Astrocyte of the cerebellum (primary cell): ENCODE measurements around the gene HDAC4.

Experiments used
- DNase-seq: peaks from one replicate; pipeline ENCODE4 v3.0.0-alpha.2; 2011; ENCODE audit warnings: low read depth
- H3K4me3 ChIP-seq: 2 replicates; pipeline ENCODE4 v1.5.1; 2011; ENCODE audit warnings: mild to moderate bottlenecking, low read depth, low read length, moderate library complexity
- in situ Hi-C: cut with HindIII; loops from 2 replicates; pipeline ENCODE4 v1.10.0; 2017; ENCODE audit warnings: low sequenced_read_pairs
- TF ChIP-seq, protein P1 (sequence below): IDR thresholded peaks from 2 replicates; pipeline ENCODE4 v1.5.1; 2012; ENCODE audit warnings: low read length, low read depth, moderate library complexity, mild to moderate bottlenecking; ENCODE audit errors: missing control alignments

The HDAC4 gene

DNA sequence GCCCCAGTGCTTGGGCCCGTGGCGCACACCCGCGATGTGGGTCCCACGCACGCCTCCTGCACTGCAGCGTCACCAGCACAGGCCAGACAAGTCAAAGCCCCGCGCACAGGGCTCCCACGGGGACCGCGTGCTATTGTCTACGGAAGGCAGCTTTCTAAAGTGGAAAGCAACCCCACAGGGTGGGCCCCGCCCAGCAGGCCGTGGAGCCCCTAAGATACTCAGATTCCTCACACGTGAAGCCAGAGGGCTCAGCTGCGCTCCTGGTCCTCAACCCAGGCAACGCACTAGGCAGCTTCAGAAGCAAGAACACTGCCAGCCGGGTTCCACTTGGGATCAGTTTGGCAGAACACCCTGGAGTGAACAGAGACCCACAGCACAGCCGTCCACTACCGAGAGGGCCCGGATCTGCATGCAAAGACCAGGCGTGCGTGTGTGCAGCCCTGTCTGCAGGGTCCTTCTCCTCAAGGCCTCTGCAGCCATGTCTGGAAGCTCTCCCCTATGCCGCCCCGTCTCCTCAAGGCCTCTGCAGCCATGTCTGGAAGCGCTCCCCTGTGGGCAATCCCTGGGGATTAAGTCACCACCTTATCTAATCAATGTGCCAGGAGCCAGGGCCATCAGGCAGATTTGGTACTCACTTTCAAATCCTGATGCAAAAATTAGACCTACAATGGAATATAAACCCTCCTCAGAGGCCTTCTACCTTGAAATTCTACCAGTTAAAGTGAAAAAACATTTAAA lies 231.3 kb downstream of the HDAC4 start:
- no peak overlapping the region for H3K4me3 ChIP-seq
- in situ Hi-C loops: no loop called here
- TF ChIP-seq, protein P1, sequence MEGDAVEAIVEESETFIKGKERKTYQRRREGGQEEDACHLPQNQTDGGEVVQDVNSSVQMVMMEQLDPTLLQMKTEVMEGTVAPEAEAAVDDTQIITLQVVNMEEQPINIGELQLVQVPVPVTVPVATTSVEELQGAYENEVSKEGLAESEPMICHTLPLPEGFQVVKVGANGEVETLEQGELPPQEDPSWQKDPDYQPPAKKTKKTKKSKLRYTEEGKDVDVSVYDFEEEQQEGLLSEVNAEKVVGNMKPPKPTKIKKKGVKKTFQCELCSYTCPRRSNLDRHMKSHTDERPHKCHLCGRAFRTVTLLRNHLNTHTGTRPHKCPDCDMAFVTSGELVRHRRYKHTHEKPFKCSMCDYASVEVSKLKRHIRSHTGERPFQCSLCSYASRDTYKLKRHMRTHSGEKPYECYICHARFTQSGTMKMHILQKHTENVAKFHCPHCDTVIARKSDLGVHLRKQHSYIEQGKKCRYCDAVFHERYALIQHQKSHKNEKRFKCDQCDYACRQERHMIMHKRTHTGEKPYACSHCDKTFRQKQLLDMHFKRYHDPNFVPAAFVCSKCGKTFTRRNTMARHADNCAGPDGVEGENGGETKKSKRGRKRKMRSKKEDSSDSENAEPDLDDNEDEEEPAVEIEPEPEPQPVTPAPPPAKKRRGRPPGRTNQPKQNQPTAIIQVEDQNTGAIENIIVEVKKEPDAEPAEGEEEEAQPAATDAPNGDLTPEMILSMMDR: no peak
- DNase-seq: no peak

DNA sequence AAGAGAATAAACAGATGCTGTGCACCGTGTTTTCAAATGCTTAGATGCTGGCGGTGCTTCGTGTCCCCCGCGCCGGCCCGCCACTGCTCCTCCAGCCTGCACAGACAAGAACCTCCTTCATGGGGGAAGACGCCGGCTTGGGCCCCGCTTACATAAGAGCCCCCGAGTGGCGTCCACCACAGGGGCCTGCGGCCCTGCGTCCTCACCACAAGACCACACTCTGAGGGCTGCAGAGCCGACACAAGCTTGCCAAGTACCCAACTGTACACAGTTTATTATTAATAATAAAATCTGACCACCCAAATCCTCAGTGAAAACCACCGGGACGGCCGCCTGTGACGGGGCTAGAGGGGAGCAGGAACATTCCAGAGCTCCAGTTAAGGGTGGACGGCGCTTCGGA lies 232.2 kb downstream of the HDAC4 start:
- H3K4me3 ChIP-seq: no peak overlapping the region
- in situ Hi-C loops: no loop called here
- TF ChIP-seq, protein P1: no peak
- DNase-seq: no peak

DNA sequence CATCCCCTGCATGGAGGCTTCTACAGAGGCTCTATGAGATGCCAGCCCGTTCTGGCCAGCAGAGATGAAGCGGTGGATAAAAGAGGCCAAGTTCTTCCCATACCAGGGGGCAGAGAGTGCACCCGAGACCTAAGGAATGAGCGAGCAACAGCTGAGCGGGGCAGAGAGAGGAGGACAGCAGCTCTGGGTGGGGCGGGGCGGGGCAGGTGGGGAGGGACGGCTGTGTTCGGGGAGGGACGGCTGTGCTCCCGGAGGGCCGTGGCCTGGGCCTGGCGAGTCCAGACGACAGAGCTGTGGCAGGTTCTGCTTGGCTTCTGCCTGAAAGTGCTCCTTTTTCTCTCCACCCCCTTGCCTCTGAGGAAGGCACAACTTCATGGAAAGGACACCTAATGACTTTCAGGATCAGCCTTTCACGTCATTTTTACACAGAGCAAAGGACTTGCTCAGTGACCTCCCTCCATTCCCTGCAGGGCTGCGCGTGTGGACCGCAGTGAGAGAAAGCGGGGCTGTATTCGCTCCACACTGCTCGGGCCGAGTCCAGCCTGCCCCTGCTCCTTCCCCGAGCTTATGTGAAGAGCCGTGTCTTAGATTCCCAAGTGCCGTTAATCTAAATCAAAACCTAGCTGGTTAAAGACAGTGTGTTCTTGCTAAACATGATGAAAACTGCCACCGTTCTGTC lies 232.9 kb downstream of the HDAC4 start:
- TF ChIP-seq, protein P1: no peak
- no peak overlapping the region for H3K4me3 ChIP-seq
- in situ Hi-C loops: no loop called here
- DNase-seq: no peak

DNA sequence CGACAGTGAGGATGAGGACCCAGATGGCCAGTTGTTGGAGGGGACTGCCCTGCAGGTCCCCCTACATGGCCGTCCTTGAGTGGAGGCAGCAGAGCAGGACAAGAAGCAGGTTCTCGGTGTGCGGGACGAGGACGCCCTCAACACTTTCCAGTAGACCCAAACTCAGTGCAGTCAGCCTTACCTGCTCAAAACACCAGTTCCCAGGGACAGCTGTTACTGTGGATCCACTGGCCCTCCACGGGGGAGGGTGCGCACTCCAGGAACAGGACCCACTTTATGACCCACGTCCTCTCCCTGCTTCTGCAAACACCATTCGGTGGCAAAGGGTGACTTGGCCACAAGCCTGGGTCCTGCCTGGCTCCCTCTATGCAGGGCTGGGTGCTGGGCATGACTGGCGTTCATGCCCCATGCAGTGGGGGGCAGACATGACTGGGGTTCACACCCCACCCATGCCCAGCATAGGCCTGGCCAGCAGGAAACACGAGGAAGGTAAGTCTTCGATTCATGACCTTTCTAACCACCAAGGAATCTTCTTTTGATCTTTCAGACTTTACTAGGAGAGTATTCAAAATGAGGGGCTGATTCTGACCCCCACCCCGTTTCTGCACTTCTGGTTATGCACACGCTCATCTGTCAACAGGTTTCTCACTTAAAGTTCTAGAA lies 233.7 kb downstream of the HDAC4 start:
- no peak for DNase-seq

DNA sequence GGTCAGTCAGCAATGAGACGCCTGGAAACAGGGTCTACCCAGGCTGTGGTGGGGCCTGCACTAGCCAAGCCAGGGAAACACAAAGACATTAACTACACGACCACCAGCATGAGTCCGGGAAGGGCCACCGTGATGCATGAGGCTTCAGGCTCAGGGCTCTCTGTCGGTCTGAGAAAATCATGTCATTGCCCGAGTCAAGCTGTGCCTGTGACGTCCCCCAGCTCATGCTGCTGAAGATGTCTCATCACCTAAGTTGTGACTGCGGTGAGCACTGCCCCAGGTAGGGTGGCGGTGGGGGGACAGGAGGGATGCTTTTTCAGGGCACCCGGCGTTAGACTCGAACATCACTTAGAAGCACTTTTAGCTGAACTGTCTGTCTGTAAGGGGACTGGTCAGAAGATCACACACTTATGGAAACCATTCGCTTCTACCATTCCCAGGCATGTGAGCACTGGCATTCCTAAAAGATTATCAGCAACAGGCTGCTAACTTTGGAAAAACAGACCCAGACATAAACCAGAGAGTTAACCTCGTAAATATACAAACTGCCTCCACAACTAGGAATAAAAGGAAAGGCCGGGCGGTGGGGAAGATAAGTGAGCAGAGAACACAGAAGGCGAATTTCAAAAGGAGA lies 234.5 kb downstream of the HDAC4 start:
- no peak overlapping the region for H3K4me3 ChIP-seq
- TF ChIP-seq, protein P1: no peak
- DNase-seq: no peak
- in situ Hi-C loops: no loop called here

More for the DNA sequence above, 233.7 kb downstream of the HDAC4 start:
- H3K4me3 ChIP-seq: no peak overlapping the region
- TF ChIP-seq, protein P1: no peak
- in situ Hi-C loops: no loop called here

DNA sequence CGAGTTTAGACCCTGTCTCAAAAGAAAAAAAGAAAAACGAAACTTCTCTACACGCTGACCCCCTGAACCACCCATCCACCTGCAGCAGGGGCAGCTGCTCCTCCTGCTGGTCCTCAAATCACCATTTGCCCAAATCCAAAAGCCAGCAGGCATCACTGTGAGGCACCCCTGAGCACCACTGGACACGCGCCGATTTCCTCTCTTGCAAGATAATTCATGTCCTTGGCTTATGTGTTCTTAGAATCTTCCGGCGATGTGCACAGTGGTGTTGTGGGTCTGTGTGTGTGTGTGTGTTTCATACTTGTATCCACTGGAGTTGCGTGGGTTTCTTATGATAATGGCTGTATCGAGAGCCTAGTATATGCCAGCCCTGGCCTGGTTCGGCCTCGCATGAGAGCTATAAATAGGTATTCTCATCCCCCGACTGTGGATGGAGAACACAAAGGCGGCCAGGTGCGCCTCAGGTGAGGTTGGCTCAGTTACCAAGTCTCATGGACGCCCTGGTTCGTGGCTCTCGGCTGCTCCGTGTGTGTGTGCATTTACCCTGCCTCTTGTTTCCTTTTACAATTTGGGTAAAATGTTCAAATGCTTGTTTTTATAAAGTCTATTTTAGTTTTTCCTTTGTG lies 235.5 kb downstream of the HDAC4 start:
- in situ Hi-C loops: no loop called here
- H3K4me3 ChIP-seq: no peak overlapping the region
- DNase-seq: no peak
- TF ChIP-seq, protein P1: no peak
